ENCODE measurements around the gene NSRP1.
"Not testable (repeated sequence)": the region's sequence is repeated elsewhere in the genome, so short reads cannot be mapped to it uniquely, and the experiment has no call there.

The NSRP1 gene

DNA sequence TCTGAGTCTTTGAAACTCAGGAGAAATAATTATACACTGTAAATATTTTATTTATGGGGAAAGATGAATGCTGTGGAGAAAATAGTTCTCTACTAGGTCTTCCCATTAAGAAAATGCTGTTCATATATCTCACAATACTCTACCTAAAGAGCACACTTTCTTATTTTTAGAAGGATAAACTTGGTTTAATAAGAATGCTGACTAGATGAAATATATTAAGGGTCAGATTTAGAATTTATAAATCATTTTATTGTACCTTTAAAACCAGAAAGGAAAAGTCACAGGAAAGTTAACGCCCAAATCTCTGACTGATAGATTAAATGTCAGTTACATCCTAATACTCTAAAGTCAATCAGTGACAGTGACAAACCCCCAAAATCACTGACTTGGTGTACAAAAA, 70.1 kb downstream of the NSRP1 start:
- no peak for DNase-seq (ENCODE audit: low spot score)

DNA sequence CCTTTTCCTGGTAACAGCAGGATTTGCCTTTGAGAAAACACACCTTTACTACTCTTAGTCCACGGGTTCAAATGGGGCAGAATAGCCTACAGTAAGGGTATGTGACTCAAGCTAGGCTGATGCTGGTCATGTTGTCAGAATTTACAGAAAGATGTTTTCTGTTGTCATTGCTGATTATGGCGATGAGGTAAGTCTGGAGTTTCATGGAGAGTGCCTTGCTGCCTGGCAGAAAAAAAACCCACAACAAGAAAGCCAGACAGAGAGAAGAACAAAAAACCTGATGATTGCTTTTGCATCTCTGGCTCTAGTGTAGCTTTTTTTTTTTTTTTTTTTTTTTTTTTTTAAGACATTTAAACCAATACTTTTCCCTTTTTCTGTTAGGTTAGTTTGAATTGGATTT, 71.0 kb downstream of the NSRP1 start:
- DNase-seq (ENCODE audit: low spot score): no peak

DNA sequence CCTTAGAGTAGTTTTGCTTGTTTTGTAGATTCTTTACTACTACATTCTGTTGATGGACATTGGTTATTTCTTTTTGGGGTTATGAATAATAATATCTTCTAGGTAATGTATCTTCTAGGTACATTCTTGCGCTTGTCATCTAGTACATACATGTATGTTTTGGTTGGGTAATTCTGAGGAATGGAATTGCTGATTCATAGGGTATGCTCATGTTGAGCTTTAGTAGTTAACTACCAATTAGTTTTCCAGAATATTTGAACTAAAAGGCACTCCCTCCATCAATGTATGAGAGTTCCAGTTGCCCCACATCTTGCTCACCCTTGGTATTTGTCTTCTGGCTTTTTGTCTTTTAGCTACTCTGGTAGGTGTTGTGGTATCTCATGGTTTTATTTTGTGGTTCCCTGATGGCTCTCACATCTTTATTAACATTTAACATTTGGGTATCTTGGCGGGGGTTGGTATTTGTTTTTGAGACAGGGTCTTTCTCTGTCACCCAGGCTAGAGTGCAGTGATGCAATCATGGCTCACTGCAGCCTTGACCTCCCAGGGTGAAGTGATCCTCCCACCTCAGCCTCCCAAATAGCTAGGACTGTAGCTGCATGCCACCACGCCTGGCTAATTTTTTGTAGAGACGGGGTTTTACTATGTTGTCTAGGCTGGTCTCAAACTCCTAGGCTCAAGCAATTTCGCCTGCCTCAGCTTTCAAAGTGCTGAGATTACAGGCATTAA, 71.8 kb downstream of the NSRP1 start:
- DNase-seq (ENCODE audit: low spot score): no peak

DNA sequence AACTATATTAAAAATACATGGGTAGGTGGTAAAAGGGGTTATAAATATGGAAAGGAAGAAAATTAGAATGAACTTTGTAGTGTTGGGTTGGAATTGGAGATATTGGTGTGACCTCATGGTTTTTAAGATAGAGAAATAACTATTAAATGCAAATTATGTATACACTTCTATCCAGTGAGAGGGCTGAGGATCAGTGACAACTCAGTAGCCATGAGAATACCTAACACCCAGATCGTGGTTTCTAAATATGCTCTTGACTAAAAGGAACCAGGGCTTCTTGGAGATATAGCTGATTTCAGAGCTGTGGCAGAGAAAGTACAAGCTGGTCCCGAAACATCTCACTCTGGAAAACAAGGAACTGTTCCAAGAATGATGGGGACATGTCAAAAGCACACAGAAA, 74.5 kb downstream of the NSRP1 start:
- no peak for DNase-seq (ENCODE audit: low spot score)

DNA sequence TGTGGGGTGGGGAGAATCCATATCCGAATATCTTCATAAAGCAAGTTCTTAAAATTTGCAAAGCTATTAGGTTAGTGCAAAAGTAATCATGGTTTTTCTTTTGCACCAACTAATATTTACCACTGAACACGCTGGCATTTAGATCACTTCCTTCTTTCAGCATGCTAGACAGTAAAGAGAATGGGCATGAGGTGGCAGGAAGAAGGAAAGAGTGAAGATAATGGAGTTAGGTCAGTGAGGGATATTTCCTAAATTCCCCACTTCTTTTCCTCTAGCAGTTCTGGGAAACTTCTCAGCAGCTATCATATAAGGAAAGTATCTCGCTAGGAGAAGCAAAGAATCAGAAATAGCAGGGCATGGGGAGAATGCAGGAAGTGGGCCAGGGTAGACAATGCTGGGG, 79.9 kb downstream of the NSRP1 start:
- DNase-seq (ENCODE audit: low spot score): no peak

DNA sequence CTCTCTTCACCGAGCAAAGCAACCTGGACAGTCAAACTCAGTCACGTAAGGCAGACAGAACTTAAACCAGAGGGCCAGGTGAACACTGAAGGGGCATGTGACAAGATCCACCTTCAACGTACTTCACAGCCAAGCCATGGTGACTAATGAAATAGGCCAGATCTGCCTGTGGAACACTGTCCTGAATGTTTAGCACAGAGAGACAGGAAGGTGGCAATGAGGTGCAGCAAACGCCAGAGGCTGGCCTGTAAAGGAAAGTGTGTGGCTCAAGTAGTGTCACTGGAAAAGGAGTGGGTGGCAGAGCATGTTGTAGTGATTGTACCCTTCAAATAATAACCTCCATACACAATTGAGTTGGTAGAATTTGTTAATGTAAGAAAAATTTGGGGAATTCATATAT, 80.8 kb downstream of the NSRP1 start:
- DNase-seq (ENCODE audit: low spot score): no peak

DNA sequence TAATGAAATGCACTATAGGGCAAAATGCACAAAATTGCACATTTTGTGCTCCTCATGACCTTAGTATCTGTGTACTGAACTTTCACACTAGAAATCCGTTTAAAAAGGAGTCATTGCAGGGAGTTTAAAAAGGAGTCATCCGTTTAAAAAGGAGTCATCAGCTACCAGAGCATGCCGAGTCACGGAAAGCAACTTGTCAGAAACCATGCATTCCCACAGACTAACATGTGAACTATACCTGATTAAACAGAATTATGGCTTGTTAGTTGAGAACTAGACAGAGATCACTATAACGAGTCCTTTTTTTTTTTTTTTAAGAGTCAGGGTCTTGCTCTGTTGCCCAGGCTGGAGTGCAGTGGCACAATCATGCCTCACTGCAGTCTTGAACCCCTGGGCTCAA, 83.0 kb downstream of the NSRP1 start:
- no peak for DNase-seq (ENCODE audit: low spot score)

DNA sequence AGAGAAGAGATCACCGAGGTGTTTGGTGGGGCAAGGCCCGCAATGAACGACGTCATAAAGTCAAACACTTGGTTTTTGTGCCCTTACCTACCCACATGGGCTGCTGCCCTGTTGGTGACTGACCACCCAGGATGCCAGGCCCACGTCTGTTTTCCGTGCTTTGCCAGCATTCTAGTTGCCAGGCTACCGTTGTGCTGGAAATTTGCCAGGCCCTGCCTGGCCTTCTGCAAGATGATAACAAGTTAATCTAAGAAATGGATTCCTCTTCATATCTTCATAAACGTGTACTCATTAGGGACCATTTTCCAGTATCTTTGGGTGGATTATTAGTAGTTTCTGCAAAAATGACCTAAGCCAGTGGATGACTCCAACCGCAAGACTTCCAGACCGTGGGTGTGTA, 83.5 kb downstream of the NSRP1 start:
- DNase-seq (ENCODE audit: low spot score): no peak

DNA sequence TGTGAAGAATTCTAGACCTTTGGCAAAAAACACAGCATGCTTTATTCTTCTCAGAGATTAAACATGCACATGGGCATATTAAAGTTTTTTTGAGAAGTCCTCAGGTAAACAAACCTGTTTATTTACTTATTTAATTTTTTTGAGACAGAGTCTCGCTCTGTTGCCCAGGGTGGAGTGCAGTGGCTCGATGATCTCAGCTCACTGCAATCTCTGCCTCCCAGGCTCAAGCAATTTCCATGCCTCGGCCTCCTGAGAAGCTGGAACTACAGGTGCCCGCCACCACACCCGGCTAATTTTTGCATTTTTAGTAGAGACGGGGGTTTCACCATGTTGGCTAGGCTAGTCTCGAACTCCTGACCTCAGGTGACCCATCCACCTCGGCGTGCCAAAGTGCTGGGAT, 84.0 kb downstream of the NSRP1 start:
- not testable (repeated sequence) for DNase-seq (ENCODE audit: low spot score)

DNA sequence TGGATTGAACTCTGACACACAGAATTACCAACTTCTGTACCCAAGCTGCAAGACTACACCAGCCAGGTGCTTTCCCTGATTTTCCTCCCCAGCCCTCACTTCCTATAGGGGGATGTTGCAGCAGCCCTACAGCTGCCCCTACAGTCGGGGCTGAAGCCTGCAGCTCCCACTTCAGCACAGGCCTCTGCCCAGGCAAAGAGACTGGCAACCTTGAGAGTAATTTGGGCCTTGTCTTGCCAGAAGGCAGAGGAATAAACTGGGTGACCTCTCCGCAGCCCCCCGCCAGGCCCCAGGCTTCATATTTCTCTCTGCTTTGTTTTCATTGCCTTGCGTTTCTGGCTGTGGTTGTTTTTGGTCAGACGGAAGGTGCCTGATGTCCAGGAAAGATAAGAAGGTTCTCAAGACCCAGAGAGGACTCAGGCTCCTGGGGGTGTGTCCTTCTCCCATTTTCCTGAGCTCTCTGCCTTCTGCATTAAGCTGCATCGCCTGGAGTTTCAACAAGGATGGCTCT, 86.9 kb downstream of the NSRP1 start:
- DNase-seq (ENCODE audit: low spot score): no peak

DNA sequence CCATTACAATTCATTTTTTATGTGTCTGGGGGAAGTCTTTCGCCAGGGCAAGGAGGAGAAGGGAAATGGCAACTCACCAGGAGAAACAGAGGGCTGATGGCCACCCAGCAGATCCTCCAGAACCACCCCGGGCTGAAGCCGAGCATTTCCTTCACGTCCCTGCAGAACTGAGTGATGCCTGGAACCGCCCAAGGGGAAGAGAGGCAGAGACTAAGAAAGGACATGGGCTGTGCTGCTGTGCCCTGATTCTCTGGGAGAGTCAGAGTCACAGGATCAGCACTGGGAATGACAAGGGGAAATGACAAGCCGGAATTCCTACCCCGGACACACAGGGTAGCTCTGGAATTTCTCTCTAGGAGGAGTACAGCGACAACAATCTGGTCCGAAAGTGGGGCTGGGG, 91.0 kb downstream of the NSRP1 start:
- no peak for DNase-seq (ENCODE audit: low spot score)

DNA sequence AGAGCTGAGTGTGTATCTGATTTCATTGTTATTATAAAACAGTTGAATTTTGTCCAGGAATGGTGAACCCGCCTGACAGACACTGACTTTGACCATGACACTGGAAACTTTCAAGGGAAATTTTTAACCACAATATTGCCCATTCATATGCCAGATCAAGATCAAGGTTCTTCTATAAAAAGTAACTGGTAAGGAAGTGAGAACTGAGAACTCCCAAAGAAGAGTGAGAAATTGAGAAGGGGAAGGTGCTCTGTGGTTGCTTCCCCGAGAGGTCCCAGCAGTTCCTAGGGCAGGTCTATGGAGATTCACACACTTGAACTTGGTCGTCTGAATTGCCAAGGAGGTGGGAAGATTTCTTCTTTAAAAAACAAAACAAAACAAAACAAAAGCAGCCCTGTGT, 91.6 kb downstream of the NSRP1 start:
- no peak for DNase-seq (ENCODE audit: low spot score)

DNA sequence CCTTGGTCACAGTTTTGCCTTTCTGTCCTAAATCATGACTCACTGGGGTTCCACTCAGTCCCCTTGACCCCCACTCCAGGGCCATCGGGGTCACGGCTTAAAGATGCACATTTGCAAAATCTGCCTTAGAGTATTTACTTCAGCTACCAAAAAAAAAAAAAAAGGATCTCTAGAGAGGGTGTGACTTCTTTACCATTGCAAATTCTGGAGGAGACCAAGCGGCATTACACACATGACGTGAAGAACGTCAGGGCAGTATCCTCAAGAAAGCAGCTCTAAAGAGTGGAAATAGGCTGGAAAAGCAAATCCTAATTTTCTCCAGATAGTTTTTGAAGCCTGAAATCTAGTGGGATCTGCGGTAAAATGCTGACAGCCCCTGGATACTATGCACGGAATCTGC, 93.3 kb downstream of the NSRP1 start:
- DNase-seq (ENCODE audit: low spot score): no peak

DNA sequence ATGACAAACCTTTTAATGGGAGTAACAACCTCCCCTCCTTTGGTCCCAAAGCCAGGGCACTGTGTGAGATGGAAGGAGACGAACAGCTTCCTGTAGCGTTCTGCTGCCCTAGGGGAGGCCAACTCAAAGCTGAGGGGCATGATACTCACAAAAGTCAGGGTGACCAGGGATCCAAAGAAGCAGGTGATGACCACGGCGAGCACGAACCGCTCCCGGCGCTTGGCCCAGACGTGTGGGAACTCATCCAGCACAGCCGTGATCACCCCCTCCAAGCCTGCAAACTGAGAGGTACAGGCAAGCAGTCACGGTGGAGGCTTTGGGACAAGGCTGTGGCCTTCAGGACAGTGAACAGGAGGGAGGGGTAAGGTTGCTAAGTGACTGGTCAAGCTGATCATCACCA, 93.8 kb downstream of the NSRP1 start:
- no peak for DNase-seq (ENCODE audit: low spot score)

DNA sequence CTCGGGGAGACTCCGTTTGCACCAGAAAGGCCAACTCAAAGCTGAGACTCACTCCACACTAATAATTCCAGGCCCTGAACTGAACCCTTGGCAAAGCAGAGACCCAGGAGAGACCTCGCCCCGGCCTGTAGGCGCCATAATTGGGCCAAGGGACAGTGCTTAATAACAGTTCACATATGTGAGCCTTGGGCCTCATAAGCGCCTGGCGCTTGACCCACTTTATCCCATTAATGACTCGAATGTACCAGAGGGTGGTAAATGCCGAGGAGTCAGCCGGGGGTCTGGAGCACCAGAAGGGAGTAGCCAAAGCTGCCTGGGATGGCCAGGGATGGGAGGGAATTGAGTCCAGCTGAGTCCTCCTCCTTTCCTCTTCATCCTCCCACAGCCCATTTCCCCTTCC, 94.3 kb downstream of the NSRP1 start:
- DNase-seq (ENCODE audit: low spot score): no peak

DNA sequence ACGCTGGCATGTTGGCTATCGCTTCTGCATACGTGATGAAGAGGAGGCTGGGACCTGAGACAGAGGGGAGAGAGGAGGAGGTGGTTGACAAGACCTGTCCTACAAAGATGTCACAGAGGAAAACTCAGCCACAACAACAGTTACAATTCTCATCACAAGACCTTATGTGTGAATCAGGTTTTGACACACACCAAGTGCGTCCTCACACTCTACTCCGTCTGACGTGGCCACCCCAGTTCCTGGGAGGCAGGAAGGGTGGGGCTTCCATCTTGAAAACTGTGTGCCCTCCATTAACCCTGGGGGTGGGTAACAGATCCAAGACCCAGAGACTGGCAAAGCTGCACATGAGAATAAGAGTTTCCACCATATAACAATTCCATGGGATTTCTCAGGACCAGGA, 94.8 kb downstream of the NSRP1 start:
- DNase-seq (ENCODE audit: low spot score): no peak

DNA sequence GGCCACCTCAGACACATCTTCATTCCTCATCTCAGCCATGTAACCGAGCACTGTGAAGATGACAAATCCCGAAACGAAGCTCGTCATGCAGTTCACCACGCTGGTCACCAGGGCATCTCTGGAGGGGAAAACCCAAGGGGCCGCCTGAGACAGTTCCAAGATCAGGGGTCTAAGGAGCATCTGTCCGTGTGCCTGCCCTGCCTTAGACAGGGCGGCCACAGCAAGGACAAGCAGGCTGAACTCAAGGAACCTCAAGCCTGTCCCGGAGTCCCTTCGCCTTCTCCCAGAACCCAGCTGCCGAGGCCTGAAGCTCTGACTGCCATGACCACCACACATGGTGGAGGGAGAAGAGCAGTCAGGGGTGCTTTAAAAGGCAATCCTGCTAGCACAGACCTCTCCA, 96.1 kb downstream of the NSRP1 start:
- DNase-seq (ENCODE audit: low spot score): no peak

DNA sequence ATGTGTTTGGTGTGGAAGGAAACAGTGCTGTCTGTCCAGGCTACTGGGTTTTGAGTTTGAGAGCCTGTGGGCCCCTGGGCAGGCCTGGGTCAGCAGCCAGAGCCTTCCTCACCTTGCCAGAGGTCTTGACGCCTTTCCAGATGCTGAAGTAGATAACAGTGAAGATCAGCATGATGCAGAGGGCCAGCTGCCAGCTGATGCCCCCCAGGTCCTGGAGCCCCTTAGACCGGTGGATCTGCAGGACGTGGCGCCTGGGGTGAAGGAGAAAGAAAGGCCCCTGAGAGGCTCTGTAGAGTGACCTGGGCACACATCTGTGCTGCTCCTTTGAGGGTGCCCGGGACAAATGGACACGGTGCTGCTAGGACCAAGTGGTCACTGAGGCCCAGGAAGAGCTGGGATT, 100.4 kb downstream of the NSRP1 start:
- DNase-seq (ENCODE audit: low spot score): no peak

DNA sequence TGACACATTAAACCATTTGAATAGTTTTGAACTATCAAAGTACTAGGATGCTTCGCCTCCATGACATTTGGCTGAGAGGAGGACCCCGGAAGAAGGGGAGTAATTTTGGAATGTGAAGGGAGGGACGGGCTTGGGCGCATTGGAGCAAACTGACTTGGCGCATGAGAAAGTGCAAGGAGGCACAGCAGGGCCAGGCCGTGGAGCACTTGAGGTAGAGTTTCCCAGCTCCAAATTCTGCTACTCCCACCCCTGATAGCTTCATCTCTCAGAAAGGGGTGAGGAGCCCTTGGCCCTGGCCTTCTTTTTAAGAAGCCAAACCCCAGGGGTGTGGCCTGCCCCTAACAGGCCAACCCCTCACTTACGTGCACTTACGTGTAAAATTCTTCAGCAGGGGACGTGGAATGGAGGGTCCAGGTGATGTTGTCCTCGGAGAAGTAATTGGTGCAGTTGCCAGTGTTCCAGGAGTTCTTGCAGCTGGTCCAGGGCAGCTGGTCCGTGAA, 101.2 kb downstream of the NSRP1 start:
- DNase-seq (ENCODE audit: low spot score): no peak

DNA sequence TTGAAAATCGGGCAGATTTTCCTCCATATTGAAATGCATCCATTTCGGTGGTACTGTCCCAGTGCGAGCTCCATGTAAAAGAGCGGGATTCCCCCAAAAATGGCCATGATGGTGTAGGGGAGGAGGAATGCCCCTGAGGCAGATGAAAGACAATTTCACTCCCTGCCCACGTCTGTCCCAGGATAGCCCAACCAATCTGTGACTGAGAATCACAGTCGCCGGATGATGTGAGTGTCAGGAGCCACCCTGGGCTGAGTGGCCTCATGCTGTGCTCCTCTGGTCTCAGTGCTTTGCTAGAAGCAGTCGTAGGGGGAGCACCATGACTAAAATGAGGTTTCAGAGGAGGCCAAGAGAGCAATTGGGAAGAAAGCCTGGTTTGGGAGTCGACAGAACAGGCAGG, 102.2 kb downstream of the NSRP1 start:
- no peak for DNase-seq (ENCODE audit: low spot score)

DNA sequence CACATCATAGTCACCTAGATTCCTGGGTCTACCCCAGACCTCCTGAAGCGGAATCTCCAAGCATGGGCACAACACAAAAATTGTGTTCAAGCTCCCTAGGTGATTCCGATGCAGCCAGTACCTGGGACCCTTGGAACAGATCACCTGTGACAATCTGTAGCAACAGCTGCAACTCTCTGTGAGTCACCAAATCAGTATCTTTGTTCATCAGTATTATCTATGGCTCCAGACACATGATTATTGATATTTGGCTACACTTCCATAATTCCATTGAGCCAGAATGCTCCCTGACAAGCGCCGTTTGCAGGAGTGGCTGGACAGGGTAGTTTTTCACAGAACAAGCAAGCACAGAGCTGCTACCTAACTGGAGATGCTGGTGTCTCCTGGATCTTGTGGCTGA, 102.7 kb downstream of the NSRP1 start:
- DNase-seq (ENCODE audit: low spot score): no peak

DNA sequence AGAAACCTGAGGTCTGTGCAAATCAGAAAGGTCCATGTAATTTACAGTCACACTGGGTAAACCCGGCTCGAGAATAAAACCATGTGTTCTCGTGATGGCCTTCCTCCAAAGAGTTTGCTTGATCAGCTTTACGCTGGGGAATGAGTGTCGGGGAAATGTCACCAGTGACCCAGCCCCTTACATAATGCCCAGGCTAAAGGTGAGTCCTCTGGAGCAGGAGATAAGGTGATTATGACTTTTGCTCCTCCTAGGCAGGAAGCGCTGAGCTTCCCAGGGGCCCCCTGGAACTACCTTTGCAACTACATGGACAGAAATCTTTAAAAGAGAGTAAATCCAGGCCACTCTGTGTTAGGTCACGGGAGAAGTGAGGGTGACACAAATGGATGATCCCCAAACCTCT, 103.2 kb downstream of the NSRP1 start:
- DNase-seq (ENCODE audit: low spot score): no peak

DNA sequence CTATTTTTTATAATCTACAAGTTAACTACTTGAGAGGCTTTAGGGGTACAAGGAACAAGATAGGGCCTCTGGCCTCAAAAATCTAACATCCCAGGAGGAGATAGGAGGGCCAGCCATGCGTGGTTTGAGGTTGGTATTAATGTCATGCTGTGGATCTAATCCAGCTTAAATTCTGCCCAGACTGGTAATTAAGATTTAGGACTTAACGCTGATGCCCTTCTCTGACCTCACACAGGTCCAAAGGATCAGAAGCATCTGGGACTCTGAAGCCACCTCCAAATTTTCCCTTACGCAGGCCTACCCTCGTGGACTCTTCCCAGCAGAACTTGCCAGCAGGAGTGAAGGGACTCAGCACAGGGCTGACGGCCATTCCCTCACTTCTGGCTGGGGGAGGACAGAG, 103.8 kb downstream of the NSRP1 start:
- DNase-seq (ENCODE audit: low spot score): no peak

DNA sequence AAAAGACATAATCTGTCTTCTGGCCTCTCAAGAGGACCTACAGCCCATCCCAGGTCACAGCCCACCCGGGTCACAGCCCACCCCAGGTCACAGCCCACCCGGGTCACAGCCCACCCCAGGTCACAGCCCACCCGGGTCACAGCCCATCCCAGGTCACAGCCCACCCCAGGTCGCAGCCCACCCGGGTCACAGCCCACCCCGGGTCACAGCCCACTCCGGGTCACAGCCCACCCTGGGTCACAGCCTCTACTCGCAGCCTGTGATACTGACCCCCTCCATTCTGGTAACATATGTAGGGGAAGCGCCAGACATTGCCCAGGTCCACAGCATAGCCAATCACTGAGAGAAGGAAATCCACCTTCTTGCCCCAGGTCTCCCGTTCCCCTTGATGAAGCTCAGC, 104.7 kb downstream of the NSRP1 start:
- DNase-seq (ENCODE audit: low spot score): no peak

Data from HuH-7.5 (cell line).